Peyer's patch (tissue), 4 donors: ENCODE results near the gene SPATC1L. TPM values are rescaled to one million over a fixed set of nuclear protein-coding genes. Genes with fewer than 3 reads are reported as not detected.
"Not testable (repeated sequence)": the region's sequence is repeated elsewhere in the genome, so short reads cannot be mapped to it uniquely, and the experiment has no call there.

Experiments
- DNase-seq, 3 donors: peaks; one replicate each; pipeline ENCODE4 v3.0.0-alpha.2; 2017 to 2019
- H3K27ac ChIP-seq, 4 donors: fragments of 200-600 bp; sonication (generic); one replicate each; pipeline ENCODE4 v1.5.1; 2016 to 2019
- H3K27me3 ChIP-seq, 2 donors: fragments of 200-600 bp; sonication (generic); one replicate each; pipeline ENCODE4 v1.5.1; 2019
- H3K36me3 ChIP-seq, 3 donors: fragments of 200-600 bp; sonication (generic); one replicate each; pipeline ENCODE4 v1.5.1; 2016 to 2019
- H3K4me1 ChIP-seq, 4 donors: fragments of 200-600 bp; sonication (generic); one replicate each; pipeline ENCODE4 v1.5.1; 2016 to 2019
- H3K4me3 ChIP-seq, 4 donors: fragments of 200-600 bp; sonication (generic); 1 replicate in 3 of 4; 2 replicates in 1 of 4; pipeline ENCODE4 v1.5.1; 2016 to 2019; ENCODE audit warnings: mild to moderate bottlenecking in 1 of 4
- H3K9me3 ChIP-seq, 4 donors: fragments of 200-600 bp; sonication (generic); one replicate each; pipeline ENCODE4 v1.5.1; 2016 to 2019; ENCODE audit warnings: mild to moderate bottlenecking in 1 of 4
- POLR2A ChIP-seq, 2 donors: fragments of 450-650 bp; IDR thresholded peaks; one replicate each; pipeline ENCODE4 v1.5.1; 2017; ENCODE audit warnings: antibody characterized with exemption in 2 of 2, mild to moderate bottlenecking in 2 of 2, moderate library complexity in 2 of 2
- total RNA-seq, 4 donors: library from RNA; depleted of rRNA; stranded (reverse); fragments of >200 nt; gene quantifications; one replicate each; pipeline ENCODE4 v1.1.0, GENCODE V29; 2016
- TF ChIP-seq, protein P1 (sequence below), 6 experiments: fragments of 450-650 bp in 4 of 6; fragments of 200-600 bp in 2 of 6; sonication (generic) in 1 of 6; IDR thresholded peaks; one replicate each; pipeline ENCODE4 v1.5.1; 2017 to 2019; ENCODE audit warnings: antibody characterized with exemption in 6 of 6, mild to moderate bottlenecking in 3 of 6, moderate library complexity in 1 of 6

Gene SPATC1L
- total RNA-seq, 4 donors from 2014 or later, result 1.1 to 13.2 (median 2.6) TPM

DNA sequence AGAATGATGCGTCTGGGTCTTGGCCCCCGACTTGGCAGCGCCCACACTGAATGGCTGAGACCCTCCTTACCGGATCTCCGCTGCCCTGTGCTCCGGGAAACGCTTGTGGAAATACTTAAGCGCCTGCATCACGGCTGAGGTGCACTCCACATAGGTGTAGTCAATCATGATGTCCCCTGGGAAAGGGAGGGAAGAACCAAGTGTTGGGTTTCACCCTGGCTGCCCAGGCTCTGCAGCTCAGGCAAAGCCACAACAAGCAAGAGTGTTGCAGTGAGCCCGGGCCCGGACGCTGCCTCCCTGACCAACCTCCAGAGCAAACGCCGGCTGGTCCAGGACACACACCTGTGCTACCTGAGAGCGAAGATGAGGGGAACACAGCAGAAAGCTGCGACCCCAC, 21.5 kb upstream of the SPATC1L start:
- Histone ChIP-seq H3K27me3 (no peaks in the 10 kb centered on the region), H3K9me3 (no peaks in the 10 kb centered on the region), H3K4me3 (no peak overlapping the region), H3K4me1 (no peaks in the 10 kb centered on the region), H3K27ac (no peak overlapping the region), H3K36me3 (peaks cover 0 to 82% (median 0%) of the 10 kb centered on the region in 3 donors)
- no peak for DNase-seq
- TF ChIP-seq, protein P1, sequence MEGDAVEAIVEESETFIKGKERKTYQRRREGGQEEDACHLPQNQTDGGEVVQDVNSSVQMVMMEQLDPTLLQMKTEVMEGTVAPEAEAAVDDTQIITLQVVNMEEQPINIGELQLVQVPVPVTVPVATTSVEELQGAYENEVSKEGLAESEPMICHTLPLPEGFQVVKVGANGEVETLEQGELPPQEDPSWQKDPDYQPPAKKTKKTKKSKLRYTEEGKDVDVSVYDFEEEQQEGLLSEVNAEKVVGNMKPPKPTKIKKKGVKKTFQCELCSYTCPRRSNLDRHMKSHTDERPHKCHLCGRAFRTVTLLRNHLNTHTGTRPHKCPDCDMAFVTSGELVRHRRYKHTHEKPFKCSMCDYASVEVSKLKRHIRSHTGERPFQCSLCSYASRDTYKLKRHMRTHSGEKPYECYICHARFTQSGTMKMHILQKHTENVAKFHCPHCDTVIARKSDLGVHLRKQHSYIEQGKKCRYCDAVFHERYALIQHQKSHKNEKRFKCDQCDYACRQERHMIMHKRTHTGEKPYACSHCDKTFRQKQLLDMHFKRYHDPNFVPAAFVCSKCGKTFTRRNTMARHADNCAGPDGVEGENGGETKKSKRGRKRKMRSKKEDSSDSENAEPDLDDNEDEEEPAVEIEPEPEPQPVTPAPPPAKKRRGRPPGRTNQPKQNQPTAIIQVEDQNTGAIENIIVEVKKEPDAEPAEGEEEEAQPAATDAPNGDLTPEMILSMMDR (IDR thresholded peaks at IDR 0.05), result no peak
- no peak for TF ChIP-seq POLR2A (IDR thresholded peaks at IDR 0.05)

DNA sequence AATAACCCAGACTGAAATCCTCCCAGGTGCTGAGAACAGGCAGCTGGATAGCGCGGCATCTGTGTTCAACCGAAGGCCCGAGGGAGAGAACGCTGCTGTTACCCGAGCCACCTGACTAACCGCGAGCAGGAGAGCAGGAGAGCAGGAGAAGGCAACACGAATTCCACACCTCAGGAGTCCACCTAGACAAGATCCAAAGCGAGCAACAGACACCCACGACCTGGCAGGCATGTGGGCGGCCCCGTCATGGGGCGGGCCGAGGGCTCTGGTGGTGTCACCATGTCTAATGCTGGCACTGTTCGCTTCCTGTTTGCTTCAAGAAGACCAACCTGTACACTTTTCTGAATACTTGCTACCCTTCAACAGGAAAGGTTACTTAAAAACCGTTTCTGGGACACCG, 20.9 kb upstream of the SPATC1L start:
- Histone ChIP-seq H3K27me3 (no peaks in the 10 kb centered on the region), H3K27ac (no peak overlapping the region), H3K4me1 (no peaks in the 10 kb centered on the region), H3K4me3 (no peak overlapping the region), H3K36me3 (peaks cover 0 to 77% (median 0%) of the 10 kb centered on the region in 3 donors), H3K9me3 (no peaks in the 10 kb centered on the region)
- no peak for TF ChIP-seq POLR2A (IDR thresholded peaks at IDR 0.05)
- TF ChIP-seq, protein P1 (IDR thresholded peaks at IDR 0.05), result no peak
- DNase-seq, result peak in 1 of 3 donors; percentile 43

DNA sequence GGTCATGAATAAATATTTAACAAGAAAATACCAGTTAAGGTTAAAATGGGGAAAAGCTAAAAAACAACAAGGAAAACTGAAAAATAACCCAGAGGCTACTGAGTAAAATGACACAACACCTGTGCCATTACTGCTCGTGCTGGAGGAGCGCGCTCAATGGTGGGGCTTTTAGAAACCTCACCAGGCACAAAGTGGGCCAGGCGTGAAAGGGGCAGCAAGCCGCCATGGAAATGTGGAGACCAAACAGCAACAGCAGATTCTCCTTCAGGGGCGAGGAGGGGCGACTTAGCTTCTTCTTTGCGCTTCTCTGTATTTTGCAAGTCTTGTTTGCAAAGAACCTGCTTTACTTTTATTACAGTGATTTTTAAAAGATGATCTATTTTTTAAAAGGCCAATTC, 18.9 kb upstream of the SPATC1L start:
- Histone ChIP-seq H3K9me3 (no peaks in the 10 kb centered on the region), H3K36me3 (peaks cover 0 to 70% (median 0%) of the 10 kb centered on the region in 3 donors), H3K4me3 (no peak overlapping the region), H3K4me1 (no peaks in the 10 kb centered on the region), H3K27ac (no peak overlapping the region), H3K27me3 (no peaks in the 10 kb centered on the region)
- no peak for TF ChIP-seq POLR2A (IDR thresholded peaks at IDR 0.05)
- TF ChIP-seq, protein P1 (IDR thresholded peaks at IDR 0.05), result no peak
- peak in 1 of 3 donors; percentile 8 for DNase-seq

DNA sequence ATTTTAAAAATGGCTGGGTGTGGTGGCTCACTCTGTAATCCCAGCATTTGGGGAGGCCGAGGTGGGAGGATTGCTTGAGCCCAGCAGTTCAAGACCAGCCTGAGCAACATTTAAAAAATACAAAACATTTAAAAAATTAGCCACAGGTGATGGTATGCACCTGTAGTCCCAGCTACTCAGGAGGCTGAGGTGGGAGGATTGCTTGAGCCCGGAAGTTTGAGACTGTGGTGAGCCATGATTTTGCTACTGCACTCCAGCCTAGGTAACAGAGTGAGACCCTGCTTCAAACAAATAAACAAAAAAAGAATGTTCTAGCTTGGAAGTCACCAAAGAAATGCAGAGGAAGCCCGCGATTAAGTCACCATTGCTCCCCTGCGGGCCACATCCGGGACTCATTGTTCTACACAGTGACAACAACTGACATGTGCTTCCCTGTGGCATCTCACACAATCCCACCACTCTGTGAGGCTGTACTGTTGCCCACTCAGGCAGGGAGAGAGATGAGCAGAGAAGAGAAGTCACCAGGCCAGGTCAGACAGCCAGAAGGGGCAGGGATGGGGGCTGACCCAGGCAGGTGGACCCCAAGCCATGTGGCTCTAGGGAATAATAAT, 18.4 kb upstream of the SPATC1L start:
- Histone ChIP-seq H3K36me3 (peaks cover 0 to 68% (median 0%) of the 10 kb centered on the region in 3 donors), H3K9me3 (no peaks in the 10 kb centered on the region), H3K27me3 (no peaks in the 10 kb centered on the region), H3K27ac (no peak overlapping the region), H3K4me1 (no peaks in the 10 kb centered on the region), H3K4me3 (no peak overlapping the region)
- no peak for TF ChIP-seq POLR2A (IDR thresholded peaks at IDR 0.05)
- TF ChIP-seq, protein P1 (IDR thresholded peaks at IDR 0.05), result no peak
- DNase-seq, result peak in 1 of 3 donors; percentile 12

DNA sequence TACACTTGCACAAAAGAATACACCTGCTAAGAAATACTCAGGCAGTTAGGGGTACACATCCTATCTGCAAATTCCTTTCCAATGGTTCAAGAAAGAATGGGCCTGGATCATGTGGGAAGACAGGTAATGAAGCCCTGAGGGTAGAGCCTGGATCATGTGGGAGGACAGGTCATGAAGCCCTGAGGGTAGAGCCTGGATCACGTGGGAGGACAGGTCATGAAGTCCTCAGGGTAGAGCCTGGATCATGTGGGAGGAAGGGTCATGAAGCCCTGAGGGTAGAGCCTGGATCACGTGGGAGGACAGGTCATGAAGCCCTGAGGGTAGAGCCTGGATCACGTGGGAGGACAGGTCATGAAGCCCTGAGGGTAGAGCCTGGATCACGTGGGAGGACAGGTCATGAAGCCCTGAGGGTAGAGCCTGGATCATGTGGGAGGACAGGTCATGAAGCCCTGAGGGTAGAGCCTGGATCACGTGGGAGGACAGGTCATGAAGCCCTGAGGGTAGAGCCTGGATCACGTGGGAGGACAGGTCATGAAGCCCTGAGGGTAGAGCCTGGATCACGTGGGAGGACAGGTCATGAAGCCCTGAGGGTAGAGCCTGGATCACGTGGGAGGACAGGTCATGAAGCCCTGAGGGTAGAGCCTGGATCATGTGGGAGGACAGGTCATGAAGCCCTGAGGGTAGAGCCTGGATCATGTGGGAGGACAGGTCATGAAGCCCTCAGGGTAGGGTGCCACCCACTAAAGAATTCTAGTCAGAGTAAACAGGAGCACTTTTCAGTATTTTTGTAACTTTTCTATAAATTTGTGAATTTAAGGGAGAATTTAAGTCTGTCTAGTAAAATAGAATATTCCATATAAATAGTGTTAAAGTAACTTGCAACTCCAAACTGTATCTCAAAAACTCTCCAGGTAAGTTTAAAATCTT, 16.9 kb upstream of the SPATC1L start:
- H3K9me3 ChIP-seq, H3K27me3 ChIP-seq, H3K27ac ChIP-seq, H3K4me1 ChIP-seq, DNase-seq, H3K4me3 ChIP-seq: not testable (repeated sequence)
- peaks cover 0 to 61% (median 0%) of the 10 kb centered on the region in 3 donors for H3K36me3 ChIP-seq
